HepG2 (cell line): Measurements from ENCODE around the gene STYK1.

ENCODE experiments used
- CEBPG ChIP-seq: IDR thresholded peaks from 2 replicates; pipeline ENCODE4 v1.6.1; 2016
- HDAC2 ChIP-seq: sonication (generic); formaldehyde crosslinking; IDR thresholded peaks from 2 replicates; pipeline ENCODE4 v1.4.0; 2020; ENCODE audit warnings: missing genetic modification reagents
- KLF6 ChIP-seq: IDR thresholded peaks from 2 replicates; pipeline ENCODE4 v1.8.0; 2016; ENCODE audit warnings: missing biosample characterization, missing genetic modification reagents
- NFYC ChIP-seq: IDR thresholded peaks from 2 replicates; pipeline ENCODE4 v1.6.1; 2016; ENCODE audit warnings: missing genetic modification reagents, missing compliant biosample characterization
- PCBP2 ChIP-seq: fragments of 200-400 bp; formaldehyde crosslinking; optimal IDR thresholded peaks from 2 replicates; pipeline ENCODE3; 2018; ENCODE audit warnings: low read length, low read depth; ENCODE audit not compliant: poor library complexity, severe bottlenecking
- POLR2A ChIP-seq, 2 experiments: IDR thresholded peaks; 2 replicates each; pipeline ENCODE4 v1.6.1; 2011; ENCODE audit warnings: low read depth in 2 of 2, low read length in 2 of 2, mild to moderate bottlenecking in 1 of 2, moderate library complexity in 1 of 2; ENCODE audit not compliant: insufficient read depth in 1 of 2
- RFX5 ChIP-seq: IDR thresholded peaks from 2 replicates; pipeline ENCODE4 v1.6.1; 2011; ENCODE audit warnings: low read depth, low read length, improper control_type of control experiment
- SP5 ChIP-seq: IDR thresholded peaks from 2 replicates; pipeline ENCODE4 v1.6.1; 2016; ENCODE audit warnings: low read depth, borderline replicate concordance
- ZNF678 ChIP-seq: sonication (generic); formaldehyde crosslinking; IDR thresholded peaks from 2 replicates; pipeline ENCODE4 v1.4.0; 2020; ENCODE audit warnings: mild to moderate bottlenecking, missing genetic modification reagents
- ZNF747 ChIP-seq: sonication (generic); formaldehyde crosslinking; IDR thresholded peaks from 2 replicates; pipeline ENCODE4 v1.8.1; 2023; ENCODE audit warnings: missing genetic modification reagents, mild to moderate bottlenecking, borderline replicate concordance
- TF ChIP-seq, protein P1 (sequence below): sonication (generic); formaldehyde crosslinking; IDR thresholded peaks from 2 replicates; pipeline ENCODE4 v1.5.0; 2020; ENCODE audit warnings: mild to moderate bottlenecking, missing genetic modification reagents, borderline replicate concordance
- TF ChIP-seq, protein P2 (sequence below): sonication (generic); formaldehyde crosslinking; IDR thresholded peaks from 2 replicates; pipeline ENCODE4 v1.4.0; 2020; ENCODE audit warnings: missing genetic modification reagents
- TF ChIP-seq, protein P3 (sequence below): sonication (generic); formaldehyde crosslinking; IDR thresholded peaks from 2 replicates; pipeline ENCODE4 v1.5.0; 2020; ENCODE audit warnings: mild to moderate bottlenecking, missing genetic modification reagents, moderate library complexity

DNA sequence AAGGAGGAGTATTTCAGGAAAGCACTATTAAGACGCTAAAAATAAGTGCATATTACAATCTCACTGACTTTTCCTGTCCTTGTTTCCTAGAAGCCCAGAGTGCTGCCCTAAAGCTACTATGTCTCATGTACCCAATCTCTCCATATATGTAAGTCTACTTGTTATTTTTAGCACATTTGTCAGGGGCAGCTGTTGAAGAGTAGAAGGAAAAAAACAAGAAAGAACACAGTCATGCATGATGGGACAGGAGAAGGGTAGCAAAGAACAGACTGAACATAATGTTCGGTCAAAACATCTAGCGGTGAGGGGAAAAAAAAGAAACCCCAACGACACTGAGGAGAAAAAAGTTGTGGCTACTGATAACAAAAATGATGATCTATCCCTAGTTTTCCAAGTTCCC lies 35.0 kb upstream of the STYK1 start:
- TF ChIP-seq RFX5 (no peak), SP5 (CRISPR knock-in tag) (no peak), KLF6 (no peak), HDAC2 (CRISPR knock-in tag) (no peak), POLR2A (IDR thresholded peaks at IDR 0.05; ENCODE audit: insufficient read depth in 1 of 2, low read depth in 2 of 2, low read length in 2 of 2) (no peak), NFYC (CRISPR knock-in tag) (no peak), ZNF678 (CRISPR knock-in tag) (no peak), PCBP2 (no peak), ZNF747 (CRISPR knock-in tag) (no peak), CEBPG (no peak)
- TF ChIP-seq, protein P1, sequence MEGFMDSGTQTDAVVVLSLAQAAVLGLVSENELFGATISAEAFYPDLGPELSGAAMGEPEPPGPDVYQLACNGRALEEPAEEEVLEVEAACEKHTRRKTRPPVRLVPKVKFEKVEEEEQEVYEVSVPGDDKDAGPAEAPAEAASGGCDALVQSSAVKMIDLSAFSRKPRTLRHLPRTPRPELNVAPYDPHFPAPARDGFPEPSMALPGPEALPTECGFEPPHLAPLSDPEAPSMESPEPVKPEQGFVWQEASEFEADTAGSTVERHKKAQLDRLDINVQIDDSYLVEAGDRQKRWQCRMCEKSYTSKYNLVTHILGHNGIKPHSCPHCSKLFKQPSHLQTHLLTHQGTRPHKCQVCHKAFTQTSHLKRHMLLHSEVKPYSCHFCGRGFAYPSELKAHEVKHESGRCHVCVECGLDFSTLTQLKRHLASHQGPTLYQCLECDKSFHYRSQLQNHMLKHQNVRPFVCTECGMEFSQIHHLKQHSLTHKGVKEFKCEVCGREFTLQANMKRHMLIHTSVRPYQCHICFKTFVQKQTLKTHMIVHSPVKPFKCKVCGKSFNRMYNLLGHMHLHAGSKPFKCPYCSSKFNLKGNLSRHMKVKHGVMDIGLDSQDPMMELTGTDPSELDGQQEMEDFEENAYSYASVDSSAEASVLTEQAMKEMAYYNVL, result no peak
- TF ChIP-seq, protein P2, sequence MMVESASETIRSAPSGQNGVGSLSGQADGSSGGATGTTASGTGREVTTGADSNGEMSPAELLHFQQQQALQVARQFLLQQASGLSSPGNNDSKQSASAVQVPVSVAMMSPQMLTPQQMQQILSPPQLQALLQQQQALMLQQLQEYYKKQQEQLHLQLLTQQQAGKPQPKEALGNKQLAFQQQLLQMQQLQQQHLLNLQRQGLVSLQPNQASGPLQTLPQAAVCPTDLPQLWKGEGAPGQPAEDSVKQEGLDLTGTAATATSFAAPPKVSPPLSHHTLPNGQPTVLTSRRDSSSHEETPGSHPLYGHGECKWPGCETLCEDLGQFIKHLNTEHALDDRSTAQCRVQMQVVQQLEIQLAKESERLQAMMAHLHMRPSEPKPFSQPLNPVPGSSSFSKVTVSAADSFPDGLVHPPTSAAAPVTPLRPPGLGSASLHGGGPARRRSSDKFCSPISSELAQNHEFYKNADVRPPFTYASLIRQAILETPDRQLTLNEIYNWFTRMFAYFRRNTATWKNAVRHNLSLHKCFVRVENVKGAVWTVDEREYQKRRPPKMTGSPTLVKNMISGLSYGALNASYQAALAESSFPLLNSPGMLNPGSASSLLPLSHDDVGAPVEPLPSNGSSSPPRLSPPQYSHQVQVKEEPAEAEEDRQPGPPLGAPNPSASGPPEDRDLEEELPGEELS, result no peak
- TF ChIP-seq, protein P3, sequence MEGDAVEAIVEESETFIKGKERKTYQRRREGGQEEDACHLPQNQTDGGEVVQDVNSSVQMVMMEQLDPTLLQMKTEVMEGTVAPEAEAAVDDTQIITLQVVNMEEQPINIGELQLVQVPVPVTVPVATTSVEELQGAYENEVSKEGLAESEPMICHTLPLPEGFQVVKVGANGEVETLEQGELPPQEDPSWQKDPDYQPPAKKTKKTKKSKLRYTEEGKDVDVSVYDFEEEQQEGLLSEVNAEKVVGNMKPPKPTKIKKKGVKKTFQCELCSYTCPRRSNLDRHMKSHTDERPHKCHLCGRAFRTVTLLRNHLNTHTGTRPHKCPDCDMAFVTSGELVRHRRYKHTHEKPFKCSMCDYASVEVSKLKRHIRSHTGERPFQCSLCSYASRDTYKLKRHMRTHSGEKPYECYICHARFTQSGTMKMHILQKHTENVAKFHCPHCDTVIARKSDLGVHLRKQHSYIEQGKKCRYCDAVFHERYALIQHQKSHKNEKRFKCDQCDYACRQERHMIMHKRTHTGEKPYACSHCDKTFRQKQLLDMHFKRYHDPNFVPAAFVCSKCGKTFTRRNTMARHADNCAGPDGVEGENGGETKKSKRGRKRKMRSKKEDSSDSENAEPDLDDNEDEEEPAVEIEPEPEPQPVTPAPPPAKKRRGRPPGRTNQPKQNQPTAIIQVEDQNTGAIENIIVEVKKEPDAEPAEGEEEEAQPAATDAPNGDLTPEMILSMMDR (CRISPR knock-in tag), result no peak
